ENCODE data around the gene DEUP1.
A peak's percentile ranks its signal among the peaks of the same experiment; 100 is the strongest.
"Not testable (repeated sequence)": the region's sequence is repeated elsewhere in the genome, so short reads cannot be mapped to it uniquely, and the experiment has no call there.

The DEUP1 gene, protein sequence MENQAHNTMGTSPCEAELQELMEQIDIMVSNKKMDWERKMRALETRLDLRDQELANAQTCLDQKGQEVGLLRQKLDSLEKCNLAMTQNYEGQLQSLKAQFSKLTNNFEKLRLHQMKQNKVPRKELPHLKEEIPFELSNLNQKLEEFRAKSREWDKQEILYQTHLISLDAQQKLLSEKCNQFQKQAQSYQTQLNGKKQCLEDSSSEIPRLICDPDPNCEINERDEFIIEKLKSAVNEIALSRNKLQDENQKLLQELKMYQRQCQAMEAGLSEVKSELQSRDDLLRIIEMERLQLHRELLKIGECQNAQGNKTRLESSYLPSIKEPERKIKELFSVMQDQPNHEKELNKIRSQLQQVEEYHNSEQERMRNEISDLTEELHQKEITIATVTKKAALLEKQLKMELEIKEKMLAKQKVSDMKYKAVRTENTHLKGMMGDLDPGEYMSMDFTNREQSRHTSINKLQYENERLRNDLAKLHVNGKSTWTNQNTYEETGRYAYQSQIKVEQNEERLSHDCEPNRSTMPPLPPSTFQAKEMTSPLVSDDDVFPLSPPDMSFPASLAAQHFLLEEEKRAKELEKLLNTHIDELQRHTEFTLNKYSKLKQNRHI

DNA sequence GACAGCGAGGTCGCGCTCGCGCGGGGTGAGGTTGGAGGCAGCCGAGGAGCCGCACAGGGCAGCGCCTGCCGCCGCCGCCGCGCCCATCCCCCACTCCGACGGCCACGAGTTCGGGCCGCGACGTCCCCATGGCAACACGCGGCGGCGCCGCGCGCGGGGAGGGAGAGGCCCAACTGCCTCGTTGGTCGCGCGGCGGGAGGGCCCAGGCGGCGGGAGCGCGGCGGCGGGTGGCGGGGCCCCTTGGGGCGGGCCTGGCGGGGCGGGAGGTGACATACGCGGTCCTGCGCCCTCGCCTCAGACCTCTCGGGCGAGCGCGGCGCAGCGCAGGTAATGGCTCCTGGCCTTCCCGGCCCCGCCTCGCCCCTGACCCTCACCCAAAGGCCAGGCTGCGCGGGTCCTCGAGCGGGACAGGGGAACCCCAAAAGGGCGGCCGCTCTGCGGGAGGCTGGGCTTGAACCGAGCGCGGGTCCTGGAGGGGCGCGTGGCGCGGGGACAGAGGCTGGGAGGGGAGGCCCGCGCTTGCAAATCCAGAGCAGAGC is at the start of gene DEUP1:
DEUP1 (plus strand) TSS at position 297 of the 539 bp plus-strand sequence. CDS start 1,518 bp downstream, outside the sequence.
- DNase-seq, result peak in 1 of 2 donors; percentile 4

DNA sequence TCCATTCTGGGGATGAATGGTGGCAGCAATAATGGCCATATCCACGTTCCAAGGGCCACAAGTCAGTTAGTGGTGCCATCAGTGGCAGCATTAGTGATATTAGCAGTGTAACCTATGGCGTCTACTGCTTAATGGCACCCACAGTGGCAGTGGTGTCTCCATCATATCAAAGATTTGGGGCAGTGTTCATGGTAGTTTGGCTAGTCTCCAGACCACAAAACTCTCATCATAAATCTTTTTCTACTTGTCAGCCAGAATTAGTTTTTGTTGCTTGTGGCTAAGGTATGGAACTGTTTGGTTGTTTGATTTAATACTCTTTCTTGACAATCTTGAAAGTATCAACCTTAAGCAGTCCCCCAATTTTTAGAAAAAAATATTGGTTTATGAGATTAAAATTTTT is 45.1 kb upstream of the DEUP1 start:
- no peak for DNase-seq

DNA sequence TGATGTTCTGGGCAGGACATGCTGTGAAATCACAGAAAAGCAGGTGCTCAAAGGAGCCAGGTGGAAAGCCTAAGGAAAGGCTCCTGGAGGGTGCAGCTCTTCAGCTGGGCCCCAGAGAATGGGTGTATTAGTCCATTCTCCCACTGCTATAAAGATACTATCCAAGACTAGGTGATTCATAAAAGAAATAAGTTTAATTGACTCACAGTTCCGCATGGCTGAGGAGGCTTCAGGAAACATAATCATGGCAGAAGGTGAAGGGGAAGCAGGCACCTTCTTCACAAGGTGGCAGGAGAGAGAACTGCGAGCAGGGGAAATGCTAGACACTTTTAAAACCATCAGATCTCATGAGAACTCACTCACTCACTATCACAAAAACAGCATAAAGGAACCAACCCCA is 43.1 kb upstream of the DEUP1 start:
- no peak for DNase-seq

DNA sequence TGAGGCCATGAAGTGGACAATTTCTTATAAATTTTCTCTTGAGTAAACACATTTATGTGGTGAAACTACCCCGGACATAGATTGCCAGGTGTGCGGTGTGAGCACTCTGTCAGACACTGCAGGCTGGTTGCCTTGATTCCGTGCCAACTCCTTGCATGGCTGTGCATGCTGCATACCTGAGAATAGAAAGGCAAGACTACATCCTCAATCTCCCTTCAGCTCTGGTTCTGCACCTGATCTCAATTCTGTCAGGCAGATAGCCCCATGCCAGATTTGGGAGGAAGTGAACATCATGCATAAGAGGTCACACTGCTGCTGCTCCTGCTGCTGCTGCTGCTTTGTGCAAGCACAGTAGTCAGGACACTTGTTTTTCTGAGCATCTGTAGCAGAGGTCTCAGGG is 42.5 kb upstream of the DEUP1 start:
- no peak for DNase-seq

DNA sequence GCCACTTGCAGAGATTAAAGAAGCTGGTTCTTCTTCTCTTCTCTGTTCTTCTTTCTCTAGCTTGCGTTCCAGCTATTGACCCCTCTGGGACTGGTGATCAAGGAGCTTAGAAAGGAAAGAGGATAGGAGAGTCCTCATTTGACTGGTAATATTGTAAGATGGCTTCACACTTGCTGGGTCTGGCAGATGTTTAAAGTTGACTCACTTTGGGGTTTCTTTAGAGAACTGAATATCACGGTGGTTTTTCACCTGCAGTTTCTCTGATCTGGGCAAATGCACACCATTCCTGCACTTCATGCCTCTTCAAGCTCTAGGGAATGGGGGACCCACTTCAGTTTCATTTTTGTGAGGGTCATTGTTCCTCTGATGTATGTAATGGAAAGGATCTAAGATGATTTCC is 41.8 kb upstream of the DEUP1 start:
- no peak for DNase-seq

DNA sequence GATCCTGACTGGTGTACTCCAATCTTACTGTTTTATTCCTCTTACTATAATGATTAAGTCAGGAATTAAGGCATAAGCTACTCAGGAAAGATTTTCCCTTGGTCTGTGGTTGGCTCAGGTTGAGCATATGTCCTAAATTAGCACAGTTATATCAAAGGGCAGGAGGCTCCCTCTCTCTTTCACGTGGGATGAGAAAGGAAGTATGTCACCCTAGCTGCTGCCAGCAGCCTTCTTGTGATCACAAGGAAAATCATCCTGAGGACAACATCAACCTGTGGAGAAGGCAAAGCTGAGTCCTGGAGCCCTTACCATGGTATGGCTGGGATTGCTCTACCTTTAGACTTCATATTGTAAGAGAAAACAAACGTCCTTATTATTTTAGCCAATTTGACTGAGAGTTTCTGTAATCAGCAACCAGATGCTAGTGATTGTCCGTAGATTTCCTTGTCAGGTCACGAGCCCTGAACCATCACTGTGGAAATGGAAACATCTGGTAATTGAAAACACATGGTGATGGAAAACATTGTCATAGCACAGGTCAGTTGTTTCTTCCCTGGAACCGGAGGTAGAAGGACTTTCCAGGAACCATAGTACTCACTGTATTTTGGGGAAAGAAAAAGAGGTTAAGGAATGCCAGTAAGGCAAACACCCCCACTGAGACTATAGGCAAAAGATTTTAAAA is 40.6 kb upstream of the DEUP1 start:
- no peak for DNase-seq

DNA sequence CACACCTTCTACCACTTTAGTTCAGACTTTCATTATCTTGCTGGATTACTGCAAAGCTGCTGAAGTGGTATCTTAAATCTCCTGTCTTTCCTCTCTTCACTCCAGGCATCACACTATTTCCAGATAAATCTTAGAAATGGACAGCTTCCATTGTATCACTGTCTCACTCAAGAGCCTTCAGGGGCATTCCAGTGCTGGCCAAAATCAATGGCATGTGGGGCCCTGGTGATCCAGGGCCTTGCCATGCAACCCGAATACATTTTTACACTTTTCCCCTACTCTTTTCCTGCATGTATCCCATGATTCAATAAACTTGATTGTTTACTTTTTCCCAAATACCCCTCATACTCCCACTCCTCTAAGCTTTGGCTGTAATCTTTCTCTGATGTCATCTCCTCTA is 39.4 kb upstream of the DEUP1 start:
- DNase-seq, result no peak

DNA sequence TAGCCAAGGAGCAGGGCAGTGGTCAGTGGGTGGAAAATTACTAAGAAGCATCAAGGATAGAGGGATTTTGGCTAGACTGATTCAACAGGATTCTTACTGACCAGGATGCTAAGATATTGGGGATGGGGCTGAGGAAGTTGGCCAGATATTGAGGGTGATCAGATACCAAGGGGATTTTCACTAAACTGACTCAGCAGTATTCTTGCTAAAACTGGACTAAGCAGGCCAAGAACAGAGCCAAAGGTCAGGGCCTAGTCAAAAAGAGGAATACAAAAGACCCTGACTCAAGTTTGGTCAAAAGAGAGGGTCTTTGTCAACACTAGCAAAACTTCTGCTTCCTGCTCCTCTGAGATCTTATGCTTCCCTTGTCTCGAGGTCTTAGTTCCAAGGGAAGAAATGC is 38.6 kb upstream of the DEUP1 start:
- no peak for DNase-seq

DNA sequence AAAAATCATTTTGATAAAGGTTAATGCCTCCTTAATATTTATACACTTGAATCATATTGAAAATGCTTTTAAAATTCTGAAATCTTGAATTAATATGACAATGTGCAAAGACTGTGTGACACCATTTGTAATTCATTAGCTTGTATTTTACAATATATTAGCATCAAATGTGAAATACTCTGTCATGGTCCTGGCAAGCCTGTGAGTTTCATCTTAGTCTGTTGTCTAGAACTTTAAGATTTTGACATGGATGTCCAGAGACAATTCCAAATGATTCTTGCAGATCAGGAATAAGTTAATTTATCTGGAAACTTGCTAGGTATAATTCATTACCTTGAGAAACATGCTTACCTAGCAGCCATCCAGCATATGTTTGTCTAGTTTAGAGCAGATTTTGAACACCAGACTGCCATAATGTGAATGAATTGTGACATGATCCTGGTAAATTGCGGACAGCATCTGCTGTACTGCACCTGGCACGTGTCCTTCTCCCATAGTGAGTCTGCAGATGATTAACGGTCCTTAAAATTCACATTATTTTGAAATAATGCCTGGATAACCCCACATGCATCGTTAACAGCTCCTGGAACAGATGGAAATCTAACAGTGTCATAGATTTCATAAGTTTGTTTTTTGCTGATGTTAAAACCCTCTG is 34.5 kb upstream of the DEUP1 start:
- DNase-seq, result no peak

DNA sequence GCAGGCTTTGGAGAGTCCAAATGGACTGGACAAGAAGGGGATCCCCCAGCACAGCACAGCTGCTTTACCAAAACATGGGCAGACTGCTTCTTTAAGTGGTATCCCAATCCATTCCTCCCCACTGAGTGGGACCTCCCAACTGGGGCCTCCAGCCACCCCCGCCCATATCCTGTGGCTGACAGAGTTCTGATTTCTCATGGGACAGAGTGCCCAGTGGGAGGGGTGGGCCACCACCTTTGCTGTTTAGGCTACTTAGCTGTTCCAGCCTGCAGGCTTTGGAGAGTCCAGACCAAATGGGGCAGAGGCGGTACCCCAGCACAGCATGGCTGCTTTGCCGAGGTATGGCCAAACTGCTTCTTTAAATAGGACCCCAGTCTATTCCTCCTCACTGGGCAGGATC is 26.9 kb upstream of the DEUP1 start:
- no peak for DNase-seq

DNA sequence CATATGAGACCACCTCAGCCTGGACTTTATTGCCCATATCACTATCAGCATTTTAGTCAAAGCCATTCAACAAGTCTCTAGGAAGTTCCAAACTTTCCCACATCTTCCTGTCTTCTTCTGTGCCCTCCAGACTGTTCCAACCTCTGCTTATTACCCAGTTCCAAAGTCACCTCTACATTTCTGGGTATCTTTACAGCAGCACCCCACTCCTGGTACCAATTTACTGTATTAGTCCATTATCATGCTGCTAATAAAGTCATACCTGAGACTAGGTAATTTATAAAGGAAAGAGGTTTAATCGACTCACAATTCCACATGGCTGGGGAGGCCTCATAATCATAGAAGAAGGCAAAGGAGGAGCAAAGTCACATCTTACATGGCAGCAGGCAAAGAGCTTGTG is 16.1 kb upstream of the DEUP1 start:
- not testable (repeated sequence) for DNase-seq

DNA sequence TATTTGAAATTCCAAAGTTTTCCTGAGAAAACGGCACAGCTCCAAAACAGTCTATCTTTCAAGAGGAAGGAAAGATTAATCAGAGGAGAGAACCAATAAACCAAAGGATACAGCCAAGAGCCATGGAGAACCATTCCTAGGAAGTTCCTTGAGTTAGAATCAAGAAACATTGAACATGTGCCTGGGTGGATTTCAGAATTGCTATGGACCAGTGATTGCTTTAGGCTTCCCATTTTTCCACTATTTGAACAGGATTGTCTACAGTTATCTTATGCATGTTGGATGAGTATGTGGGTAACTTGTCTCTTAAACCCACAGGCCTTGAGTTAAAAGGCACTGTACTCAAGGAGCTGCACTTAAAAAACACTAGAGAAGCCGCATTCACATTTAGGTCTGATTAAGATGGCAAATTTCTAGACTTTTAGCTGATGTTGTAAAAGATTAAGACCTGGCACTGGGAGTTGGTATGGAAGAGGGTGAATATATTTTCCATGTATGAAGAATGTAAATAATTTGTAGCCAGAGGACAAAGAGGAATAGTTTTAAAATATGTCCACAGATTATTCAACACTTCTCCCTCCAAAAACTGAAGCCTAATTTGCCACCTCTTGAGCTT is 11.2 kb upstream of the DEUP1 start:
- no peak for DNase-seq

DNA sequence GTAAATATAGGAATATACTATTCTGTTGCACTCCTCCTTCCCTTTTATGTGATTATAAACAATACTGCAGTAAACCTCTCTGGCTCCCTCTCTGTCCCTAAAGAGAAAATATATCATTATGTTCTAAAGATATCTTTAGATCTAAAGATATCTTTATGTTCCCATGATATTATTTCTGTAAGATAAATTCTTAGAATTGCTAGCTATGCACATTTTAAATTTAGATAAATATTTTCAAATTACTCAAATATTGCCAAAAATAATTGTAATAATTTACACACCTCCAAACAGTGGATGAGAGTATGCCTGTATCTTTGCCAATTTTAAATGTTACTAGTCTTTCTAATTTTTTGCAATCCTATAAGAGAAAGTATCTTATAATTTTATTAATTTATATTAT is 10.3 kb upstream of the DEUP1 start:
- DNase-seq, result no peak

DNA sequence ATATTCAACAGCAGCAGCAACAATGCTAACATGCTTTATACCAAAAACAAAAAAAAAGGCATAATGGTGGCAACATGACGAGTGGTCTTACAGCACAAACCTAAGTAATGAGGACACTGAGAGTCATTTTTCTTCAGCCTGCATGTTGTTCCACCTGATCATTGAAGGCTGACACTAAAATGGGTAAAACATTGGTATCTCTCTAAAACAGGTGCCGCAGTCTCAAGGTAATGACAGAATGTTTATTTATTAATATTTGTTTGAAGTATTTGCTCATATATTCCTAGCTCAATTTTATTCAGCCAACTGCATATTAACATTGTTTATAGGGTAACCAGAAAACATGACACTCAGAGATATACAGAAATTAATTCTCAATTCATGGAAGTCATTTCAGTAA is 8.3 kb upstream of the DEUP1 start:
- no peak for DNase-seq

DNA sequence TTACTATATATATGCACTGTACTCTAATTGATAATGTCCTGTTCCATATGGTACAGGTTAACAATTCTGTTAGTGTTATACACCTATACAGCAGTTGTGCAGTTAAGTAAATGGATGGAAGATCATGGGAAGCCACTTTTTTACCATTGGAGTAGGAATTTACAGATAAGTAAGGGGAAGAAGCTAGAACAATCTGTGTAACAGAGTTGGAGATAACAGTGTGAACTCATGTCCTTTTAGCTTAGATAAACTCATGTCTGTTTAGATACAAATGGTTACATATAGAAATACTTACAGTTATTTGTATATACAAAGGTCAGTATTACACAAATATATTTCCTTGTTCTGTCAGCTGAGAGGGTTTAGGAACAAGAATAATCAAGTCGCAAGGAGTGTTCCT is 6.8 kb upstream of the DEUP1 start:
- DNase-seq, result no peak

DNA sequence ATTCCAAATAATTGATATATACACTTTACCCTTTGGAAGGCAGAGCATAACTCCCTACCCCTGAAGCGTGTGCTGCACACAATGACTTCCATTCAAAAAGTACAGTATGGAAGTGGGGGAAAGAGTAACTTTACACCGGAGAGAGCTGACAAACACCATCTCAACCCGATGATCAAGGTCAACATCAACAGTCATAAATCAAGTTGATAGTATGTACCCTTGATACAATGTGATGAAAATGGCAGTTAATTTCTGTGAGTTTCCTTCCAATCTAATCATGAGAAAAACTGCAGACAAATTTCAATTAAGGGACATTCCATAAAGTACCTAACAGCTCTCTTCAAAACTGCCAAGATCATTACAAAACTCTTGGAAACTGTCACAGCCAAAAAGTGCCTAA is 6.0 kb upstream of the DEUP1 start:
- DNase-seq, result no peak

DNA sequence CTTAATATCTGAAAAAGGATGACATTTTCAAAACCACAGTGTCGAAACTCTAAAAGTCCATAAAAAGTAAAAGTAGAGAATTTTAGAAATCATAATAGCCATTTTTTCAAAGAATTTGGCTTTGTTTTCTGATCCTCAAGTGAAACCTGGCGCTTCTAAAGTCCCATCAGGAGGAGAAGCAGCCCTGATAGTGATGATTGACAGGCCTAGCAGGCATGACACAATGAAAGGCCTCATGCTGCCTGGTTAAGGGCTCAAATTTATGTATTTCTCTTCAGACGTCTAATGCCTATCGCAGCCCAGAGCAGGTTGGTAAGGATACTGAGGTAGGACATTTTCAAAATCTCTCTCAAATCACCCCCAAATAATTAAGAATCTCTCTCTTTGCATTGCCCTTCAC is 3.9 kb upstream of the DEUP1 start:
- no peak for DNase-seq

DNA sequence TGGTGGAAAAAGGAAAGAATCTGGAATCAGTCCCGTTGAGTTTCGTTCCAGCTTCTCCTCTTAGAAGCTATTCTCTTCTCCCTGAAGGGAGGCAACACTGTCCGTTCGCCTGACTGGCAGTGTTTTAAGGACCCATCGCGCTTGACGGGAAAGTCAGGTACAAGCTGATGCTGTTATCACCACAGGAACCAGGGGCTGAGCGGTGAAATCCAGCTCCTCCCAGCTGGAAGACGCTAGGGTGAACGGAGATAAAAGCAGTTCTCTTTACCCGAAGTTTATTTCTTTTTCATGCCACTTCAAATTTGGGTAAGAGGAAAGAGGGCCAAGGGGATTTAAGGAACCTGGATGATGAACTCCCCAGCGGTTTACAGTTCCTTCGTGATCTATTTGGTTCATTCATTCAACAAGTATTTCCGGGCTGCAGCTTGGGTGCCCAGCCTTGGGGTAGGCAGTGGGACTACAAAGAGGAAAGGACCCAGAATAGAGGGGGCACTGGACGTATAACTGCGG is 551 bp upstream of the DEUP1 start:
- no peak for DNase-seq

DNA sequence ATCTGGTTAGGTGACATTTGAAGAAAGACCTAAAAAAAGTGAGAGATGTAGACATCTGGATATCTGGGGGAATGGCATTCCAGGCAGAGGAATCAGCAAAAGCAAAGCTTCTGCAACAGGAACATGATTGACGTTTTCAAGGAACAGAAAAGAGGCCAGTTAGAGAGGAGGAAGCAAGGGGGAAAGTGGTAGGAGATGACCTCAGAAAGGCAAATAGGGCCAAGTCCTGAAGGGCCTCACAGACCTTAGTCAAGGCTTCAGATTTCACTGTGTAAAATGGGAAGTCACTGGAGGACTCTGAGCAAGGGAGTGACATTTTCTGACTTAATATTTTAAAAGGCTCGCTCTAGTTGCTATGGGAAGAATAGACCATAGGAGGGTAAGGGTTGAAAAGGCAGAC is 9.7 kb downstream of the DEUP1 start:
- no peak for DNase-seq

DNA sequence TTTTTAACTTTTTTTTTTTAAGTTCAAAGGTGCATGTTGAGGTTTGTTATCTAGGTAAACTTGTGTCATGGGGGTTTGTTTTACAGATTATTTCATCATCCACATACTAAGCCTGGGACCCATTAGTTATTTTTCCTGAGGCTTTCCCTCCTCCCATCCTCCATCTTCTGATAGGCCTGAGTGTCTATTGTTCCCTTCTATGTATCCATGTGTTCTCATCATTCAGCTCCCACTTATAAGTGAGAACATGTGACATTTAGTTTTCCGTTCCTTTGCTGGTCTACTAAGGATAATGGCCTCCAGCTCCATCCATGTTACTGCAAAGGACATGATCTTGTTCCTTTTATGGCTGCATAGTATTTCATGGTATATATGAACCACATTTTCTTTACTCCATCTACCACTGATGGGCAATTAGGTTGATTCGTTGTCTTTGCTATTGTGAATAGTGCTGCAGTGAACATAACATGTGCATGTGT is 14.4 kb downstream of the DEUP1 start:
- no peak for DNase-seq

DNA sequence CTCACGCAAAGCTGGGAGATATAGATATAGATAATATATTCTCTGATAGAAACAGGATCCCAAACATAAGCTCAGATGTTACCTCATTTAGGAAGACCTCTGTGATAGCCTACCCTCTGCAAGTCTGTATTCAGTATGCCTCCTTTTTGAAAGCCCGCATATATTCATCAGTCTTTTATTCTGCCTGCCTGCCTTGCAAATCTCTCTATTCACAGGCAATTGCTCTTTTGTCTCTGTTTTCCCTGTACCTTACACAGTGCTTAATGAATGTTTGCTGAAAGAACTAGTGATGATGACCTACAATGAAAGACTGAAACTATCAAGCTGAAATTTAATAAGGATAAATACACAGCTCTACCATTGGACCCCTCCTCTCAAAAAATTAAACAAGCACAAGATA is 18.4 kb downstream of the DEUP1 start:
- DNase-seq, result no peak

DNA sequence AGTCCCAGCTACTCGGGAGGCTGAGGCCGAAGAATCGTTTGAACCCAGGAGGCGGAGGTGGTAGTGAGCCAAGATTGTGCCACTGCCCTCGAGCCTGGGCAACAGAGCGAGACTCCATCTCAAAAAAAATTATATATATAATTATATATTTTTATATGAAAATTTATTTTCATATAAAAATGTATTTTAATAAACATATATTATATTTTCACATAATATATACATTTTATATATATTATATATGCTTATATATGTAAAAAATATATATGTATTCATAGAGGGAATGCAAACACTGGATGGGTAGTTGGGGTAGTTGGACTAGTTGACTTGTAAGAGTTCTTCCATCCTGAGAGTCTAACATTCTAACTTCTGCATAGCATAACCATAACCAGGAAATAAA is 20.3 kb downstream of the DEUP1 start:
- DNase-seq, result no peak

DNA sequence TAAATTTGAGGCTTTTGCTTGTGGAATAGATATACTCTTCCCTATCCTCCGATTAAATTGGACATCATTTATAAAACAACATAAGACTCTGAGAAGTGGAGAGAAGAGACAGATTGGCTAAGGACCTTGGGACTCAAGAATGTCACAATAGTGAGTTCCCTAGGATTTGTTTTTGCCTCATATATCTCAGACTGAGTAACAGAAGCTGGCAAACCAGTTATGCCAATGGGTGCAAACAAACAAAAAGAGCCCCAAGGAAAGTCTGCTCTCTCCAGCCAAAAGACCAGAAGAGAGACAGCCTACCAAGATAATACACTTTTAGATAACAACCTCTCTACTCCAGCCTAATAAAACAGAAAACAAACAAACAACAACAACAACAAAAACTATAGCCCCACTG is 28.9 kb downstream of the DEUP1 start:
- no peak for DNase-seq

All from hippocampal formation (tissue), 2 donors.